Stimulated activated naive B cell treated with anti-CD40 and anti-IgM and Interleukin-4, amounts not matched to agents 10 μg/mL and 1 μg/mL and 100 μg/mL, for 72 hours (primary cell): ENCODE results near the gene STRBP.
"Not testable (repeated sequence)": the region's sequence is repeated elsewhere in the genome, so short reads cannot be mapped to it uniquely, and the experiment has no call there.

Source experiments
- ATAC-seq, 2 donors: fragments of 150-1000 bp; cut with Tn5 transposase; replicated peaks; 2 replicates each; pipeline ENCODE4 v1.10.0; 2021; ENCODE audit warnings: moderate library complexity in 1 of 2
- DNase-seq: peaks from one replicate; pipeline ENCODE4 v3.0.0; 2021
- H3K27ac Mint-ChIP-seq: one replicate; pipeline ENCODE4 v1.8.0; 2022; ENCODE audit warnings: mild to moderate bottlenecking, mixed read lengths
- H3K27me3 Mint-ChIP-seq, 2 donors: one replicate each; pipeline ENCODE4 v1.8.0; 2022; ENCODE audit warnings: mixed read lengths in 2 of 2
- H3K36me3 Mint-ChIP-seq, 2 donors: one replicate each; pipeline ENCODE4 v1.8.0; 2022; ENCODE audit warnings: mixed read lengths in 2 of 2, mild to moderate bottlenecking in 1 of 2
- H3K4me1 Mint-ChIP-seq, 2 donors: one replicate each; pipeline ENCODE4 v1.8.0; 2022; ENCODE audit warnings: mixed read lengths in 2 of 2, mild to moderate bottlenecking in 1 of 2
- H3K4me3 Mint-ChIP-seq, 2 donors: one replicate each; pipeline ENCODE4 v1.8.0; 2022; ENCODE audit warnings: mild to moderate bottlenecking in 2 of 2, mixed read lengths in 2 of 2, moderate library complexity in 1 of 2
- H3K9me3 Mint-ChIP-seq, 2 donors: one replicate each; pipeline ENCODE4 v1.8.0; 2022; ENCODE audit warnings: mixed read lengths in 2 of 2, mild to moderate bottlenecking in 1 of 2

The STRBP gene

DNA sequence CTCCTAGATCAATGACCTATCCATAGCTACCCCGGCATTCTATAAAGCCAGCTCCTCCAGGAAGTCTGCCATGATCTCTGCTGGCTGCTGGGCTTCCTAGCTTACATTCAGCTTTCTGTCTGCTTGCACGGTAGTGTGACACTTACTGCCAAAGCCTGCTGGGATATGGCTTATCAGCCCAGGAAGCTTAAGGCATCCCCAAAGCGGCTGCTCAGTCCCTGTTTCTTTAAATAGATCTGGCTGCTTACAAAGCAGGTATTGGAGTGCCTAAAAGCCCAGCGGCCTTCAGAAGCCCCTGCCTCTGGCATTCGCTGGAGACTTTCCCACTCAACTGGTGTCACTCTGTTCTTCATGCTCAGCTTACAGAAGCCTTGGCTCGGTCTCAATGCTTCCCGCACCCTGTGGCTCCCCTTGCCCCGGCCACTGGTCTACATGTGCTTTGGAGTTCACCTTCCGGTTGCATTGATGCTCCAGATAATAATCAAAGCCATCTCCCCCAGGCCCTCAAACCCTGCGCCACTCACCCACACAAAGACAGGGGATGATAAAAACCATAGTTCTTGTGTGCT lies 31.3 kb upstream of the STRBP start:
- ATAC-seq (no peak), DNase-seq (no peak)
- H3K36me3 Mint-ChIP-seq, result no peaks in the 10 kb centered on the region
- no peaks in the 10 kb centered on the region for H3K9me3 Mint-ChIP-seq
- H3K27ac Mint-ChIP-seq, result no peak overlapping the region
- H3K4me3 Mint-ChIP-seq, result no peak overlapping the region
- H3K27me3 Mint-ChIP-seq, result no peaks in the 10 kb centered on the region
- peaks cover 5 to 9% of the 10 kb centered on the region in 2 donors for H3K4me1 Mint-ChIP-seq

DNA sequence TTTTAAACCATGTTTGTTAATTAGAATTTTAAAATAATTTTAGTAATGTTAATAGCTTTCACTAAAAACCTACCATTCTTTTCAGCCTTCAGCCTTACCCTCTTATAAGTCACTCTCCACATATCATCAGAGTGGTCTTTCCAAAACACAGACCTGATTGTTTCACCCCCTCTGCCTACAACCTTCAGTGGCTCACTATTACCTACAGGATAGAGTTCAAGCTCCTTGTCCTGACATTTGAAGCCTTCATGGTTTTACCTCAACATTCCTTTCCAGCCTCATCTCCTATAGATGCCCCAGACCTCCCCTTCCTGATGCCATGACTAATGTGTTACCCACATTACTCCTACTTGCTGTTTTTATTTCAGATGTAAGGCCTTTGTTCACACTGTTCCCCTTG lies 27.8 kb upstream of the STRBP start:
- H3K4me3 Mint-ChIP-seq, result no peak overlapping the region
- ATAC-seq, result no peak

DNA sequence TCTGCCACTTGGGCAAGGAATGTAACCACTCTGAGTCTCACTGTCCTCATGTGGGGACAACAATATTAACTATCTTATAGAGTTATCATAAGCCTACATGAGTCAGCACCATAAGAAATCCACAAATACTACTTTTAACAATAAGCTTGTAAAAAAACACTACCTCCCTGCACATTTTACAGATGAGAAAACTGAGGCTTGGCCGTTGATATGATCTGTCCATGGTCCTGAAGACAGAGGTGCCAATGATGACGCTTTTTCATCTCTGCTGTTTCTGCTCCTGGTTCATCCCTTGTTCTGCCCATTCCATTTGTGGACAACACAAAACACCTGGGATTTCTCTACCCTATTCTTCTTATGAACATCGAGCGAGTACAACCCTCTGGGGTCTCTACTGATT lies 23.4 kb upstream of the STRBP start:
- ATAC-seq (no peak), DNase-seq (no peak)
- no peak overlapping the region for H3K4me3 Mint-ChIP-seq
- H3K4me1 Mint-ChIP-seq, result peaks cover 7 to 8% of the 10 kb centered on the region in 2 donors
- H3K9me3 Mint-ChIP-seq, result no peaks in the 10 kb centered on the region
- peak overlapping the region; percentile 49 for H3K27ac Mint-ChIP-seq
- no peaks in the 10 kb centered on the region for H3K27me3 Mint-ChIP-seq
- H3K36me3 Mint-ChIP-seq, result no peaks in the 10 kb centered on the region

More for the DNA sequence above, 27.8 kb upstream of the STRBP start:
- no peak overlapping the region for H3K27ac Mint-ChIP-seq
- H3K9me3 Mint-ChIP-seq, result no peaks in the 10 kb centered on the region
- no peaks in the 10 kb centered on the region for H3K36me3 Mint-ChIP-seq
- peaks cover 1 to 4% of the 10 kb centered on the region in 2 donors for H3K4me1 Mint-ChIP-seq
- H3K27me3 Mint-ChIP-seq, result no peaks in the 10 kb centered on the region
- DNase-seq, result no peak

DNA sequence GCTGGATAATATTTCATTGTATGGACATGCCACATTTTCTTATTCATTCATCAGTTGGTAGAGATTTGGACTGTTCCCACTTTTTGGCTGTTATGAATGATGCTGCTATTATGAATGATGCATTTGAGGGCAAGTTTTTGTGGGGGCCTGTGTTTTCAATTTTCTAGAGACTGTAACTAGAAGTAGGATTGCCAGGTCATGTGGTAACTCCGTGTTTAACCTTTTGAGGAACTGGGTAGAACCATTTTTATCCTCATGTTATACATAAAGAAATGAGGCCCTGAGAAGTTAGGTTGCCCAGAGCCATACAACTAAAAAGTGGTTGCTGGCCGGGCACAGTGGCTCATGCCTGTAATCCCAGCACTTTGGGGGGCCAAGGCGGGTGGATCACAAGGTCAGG lies 22.4 kb upstream of the STRBP start:
- H3K4me3 Mint-ChIP-seq, result no peak overlapping the region
- no peaks in the 10 kb centered on the region for H3K36me3 Mint-ChIP-seq
- peaks cover 7 to 8% of the 10 kb centered on the region in 2 donors for H3K4me1 Mint-ChIP-seq
- ATAC-seq, result peak; percentile 71 to 72
- no peak for DNase-seq
- H3K9me3 Mint-ChIP-seq, result no peaks in the 10 kb centered on the region
- H3K27ac Mint-ChIP-seq, result peak overlapping the region; percentile 84
- no peaks in the 10 kb centered on the region for H3K27me3 Mint-ChIP-seq

DNA sequence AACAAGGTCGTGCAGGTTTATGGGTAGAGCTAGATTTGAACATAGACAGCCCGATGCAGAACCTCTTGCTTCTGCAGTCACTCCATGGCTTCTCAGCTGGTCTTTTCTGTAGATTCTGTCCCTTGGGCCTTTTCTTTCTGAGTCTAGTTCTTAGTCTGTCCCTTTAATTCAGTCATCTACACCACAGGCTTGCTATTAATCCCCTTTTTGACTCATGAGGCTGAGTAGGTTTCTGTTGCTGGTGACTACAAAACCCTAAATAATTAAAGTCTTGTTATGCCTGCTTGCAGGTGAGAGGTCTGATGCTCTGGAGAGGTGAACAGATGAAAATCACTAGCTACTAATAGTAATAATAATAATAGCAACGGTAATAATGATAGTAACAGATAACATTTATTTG lies 19.3 kb upstream of the STRBP start:
- ATAC-seq, result peak; percentile 34 to 68
- Mint-ChIP-seq H3K9me3 (no peaks in the 10 kb centered on the region), H3K4me3 (no peak overlapping the region), H3K27me3 (no peaks in the 10 kb centered on the region), H3K4me1 (peaks cover 7 to 8% of the 10 kb centered on the region in 2 donors), H3K27ac (no peak overlapping the region), H3K36me3 (no peaks in the 10 kb centered on the region)
- no peak for DNase-seq

DNA sequence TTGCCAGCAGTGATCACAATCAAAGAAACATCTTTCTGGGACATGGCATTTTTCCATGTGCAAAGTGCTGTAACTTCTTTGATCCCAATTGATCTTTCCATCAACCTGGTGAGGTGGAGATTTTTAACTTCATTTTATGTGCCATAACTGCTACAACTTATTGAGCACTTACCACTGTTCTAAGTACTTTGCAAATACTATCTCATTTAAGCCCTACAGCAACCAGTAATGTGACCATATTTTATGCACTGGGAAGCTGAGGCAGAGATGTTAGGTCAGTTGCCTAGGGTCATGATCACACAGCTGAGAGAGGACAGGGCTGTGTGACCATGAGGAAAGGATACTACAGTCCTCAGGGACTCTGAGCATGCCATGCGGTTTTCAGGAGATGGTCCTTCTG lies 17.9 kb upstream of the STRBP start:
- Mint-ChIP-seq H3K27ac (no peak overlapping the region), H3K4me1 (peaks cover 6 to 8% of the 10 kb centered on the region in 2 donors), H3K9me3 (no peaks in the 10 kb centered on the region), H3K4me3 (no peak overlapping the region), H3K27me3 (no peaks in the 10 kb centered on the region), H3K36me3 (no peaks in the 10 kb centered on the region)
- ATAC-seq, result no peak
- no peak for DNase-seq

DNA sequence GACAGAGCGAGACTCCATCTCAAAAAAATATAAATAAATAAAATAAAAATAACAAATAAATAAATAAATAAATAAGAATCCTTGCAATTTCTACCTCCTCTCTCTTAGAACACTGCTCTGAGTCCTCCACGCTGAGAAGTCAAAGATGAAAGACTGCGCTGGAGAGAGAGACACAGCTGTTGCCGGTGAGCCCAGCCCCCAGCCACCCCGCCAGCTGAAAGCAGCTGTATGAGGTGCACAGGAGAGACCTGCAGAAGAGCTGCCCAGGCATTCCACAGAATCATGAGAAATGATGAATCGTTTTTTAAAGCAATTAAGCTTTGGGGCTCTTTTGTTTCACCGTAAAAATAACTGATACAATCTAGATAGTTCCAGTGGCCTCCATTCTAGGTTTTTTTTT lies 16.3 kb upstream of the STRBP start:
- Mint-ChIP-seq H3K36me3 (no peaks in the 10 kb centered on the region), H3K27me3 (no peaks in the 10 kb centered on the region), H3K4me1 (peaks cover 0 to 1% of the 10 kb centered on the region in 2 donors), H3K9me3 (no peaks in the 10 kb centered on the region), H3K4me3 (no peak overlapping the region), H3K27ac (no peak overlapping the region)
- ATAC-seq, result no peak
- no peak for DNase-seq

DNA sequence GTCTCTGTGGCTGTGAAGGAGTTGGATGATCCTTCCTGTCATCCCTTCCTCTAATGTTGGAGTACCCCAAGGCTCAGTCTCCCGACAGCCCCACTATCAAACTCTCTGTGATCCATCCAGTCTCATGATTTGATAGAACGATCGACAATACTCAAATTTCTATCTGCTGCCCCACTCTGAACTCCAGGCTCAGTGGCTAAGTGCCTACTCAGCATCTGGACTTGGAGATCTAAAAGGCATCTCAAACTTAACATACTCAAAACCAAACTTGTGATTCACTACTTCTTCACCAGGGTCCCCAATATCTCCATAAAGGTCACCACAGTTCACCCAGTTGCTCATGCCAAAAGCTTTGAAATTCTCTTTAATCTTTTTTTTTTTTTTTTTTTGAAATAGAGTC lies 15.1 kb upstream of the STRBP start:
- Mint-ChIP-seq H3K27ac (no peak overlapping the region), H3K27me3 (no peaks in the 10 kb centered on the region), H3K4me3 (no peak overlapping the region), H3K36me3 (no peaks in the 10 kb centered on the region), H3K4me1 (peaks cover 0 to 1% of the 10 kb centered on the region in 2 donors), H3K9me3 (peaks cover 4 to 5% of the 10 kb centered on the region in 2 donors)
- DNase-seq (no peak), ATAC-seq (no peak)

DNA sequence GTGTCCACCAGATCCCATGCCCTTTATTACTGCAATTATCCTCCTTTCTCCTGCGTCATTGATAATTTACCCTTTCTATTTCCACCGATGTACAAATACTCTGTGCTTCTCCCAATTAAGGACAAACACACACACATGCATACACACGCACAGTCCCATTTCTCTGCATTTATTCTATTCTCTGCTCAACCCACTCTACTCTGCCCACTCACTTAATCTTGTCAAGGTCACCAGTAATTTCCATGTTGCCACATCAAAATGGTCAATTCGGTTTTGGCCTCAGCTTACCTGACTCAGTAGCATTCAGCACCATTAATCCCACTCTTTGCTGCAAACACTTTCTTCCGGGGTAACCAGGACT lies 14.6 kb upstream of the STRBP start:
- Mint-ChIP-seq H3K27ac (no peak overlapping the region), H3K27me3 (no peaks in the 10 kb centered on the region), H3K36me3 (no peaks in the 10 kb centered on the region), H3K9me3 (peaks cover 4 to 5% of the 10 kb centered on the region in 2 donors), H3K4me3 (no peak overlapping the region), H3K4me1 (peaks cover 0 to 1% of the 10 kb centered on the region in 2 donors)
- no peak for DNase-seq
- ATAC-seq, result no peak

DNA sequence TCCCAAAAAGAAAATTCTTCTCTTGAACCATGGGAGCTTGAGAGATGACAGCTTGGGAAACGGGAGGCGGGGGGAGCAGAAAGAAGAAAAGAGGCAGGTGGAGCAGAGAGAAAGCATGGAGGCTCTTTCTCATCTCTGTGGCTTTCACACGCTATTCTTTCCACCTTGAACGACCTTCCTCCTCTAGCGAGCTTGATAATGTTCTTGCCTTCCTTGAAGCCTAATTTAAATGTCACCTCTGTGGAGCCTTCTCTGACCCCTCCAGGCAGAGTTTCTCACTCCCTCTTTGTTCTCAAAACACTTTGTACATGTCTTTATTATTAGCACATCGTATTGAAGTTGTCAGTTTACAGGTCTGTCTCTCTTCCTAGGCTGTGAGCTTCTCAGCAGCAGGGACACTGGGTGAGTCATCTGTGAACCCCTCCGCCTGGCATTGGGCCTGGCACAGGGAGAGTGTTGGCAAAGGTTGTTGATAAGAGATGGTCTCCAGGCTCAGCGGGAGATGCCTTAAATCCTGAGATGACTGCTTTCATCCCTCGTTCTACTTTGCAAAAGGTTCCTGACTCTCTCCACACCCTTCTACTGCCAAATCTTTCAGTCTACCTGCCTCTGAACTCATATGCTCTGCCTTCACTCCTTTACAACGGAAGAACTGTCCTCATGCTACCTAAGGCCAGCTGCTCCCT lies 14.1 kb upstream of the STRBP start:
- Mint-ChIP-seq H3K27ac (no peak overlapping the region), H3K9me3 (peaks cover 4 to 5% of the 10 kb centered on the region in 2 donors)
- peak in 1 of 2 donors; percentile 6 for ATAC-seq

DNA sequence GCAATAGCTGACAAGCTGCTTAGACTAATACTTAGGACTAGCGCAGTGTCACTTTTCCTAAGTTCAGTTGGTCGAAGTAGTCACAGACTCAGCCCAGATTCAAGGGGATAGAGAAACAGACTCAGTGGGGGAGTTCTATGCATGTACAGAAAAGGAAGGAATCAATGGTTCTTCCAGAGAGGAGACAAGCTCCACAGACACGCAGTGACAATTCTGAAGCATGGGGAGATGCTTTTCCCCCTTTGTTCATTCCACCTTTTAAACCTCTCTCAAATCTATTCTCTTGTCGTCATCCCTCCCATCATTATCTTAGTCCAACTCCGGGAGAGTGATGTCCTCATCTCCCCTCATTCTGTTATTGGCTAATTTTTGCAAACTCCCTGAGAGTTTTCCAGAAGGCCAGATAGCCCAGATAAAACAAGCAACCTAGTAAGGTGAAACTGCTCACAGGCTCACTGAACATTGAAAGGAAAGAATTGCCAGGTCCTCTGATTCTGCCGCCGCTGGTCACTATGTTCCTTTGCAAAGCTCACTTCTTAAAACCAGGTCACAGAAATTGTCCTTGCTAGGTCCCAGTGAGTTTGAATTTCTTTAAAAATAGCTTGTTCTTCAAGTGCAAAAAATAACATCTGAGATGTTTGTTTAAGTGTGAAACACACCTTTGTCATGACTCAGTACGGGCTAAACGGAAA lies 13.4 kb upstream of the STRBP start:
- DNase-seq (no peak), ATAC-seq (no peak)
- Mint-ChIP-seq H3K27me3 (no peaks in the 10 kb centered on the region), H3K4me1 (peaks cover 0 to 1% of the 10 kb centered on the region in 2 donors), H3K36me3 (no peaks in the 10 kb centered on the region), H3K4me3 (no peak overlapping the region), H3K9me3 (peaks cover 4 to 5% of the 10 kb centered on the region in 2 donors), H3K27ac (no peak overlapping the region)

More for the DNA sequence above, 14.1 kb upstream of the STRBP start:
- H3K4me3 Mint-ChIP-seq, result no peak overlapping the region
- no peaks in the 10 kb centered on the region for H3K36me3 Mint-ChIP-seq
- peaks cover 0 to 1% of the 10 kb centered on the region in 2 donors for H3K4me1 Mint-ChIP-seq
- no peak for DNase-seq
- H3K27me3 Mint-ChIP-seq, result no peaks in the 10 kb centered on the region

DNA sequence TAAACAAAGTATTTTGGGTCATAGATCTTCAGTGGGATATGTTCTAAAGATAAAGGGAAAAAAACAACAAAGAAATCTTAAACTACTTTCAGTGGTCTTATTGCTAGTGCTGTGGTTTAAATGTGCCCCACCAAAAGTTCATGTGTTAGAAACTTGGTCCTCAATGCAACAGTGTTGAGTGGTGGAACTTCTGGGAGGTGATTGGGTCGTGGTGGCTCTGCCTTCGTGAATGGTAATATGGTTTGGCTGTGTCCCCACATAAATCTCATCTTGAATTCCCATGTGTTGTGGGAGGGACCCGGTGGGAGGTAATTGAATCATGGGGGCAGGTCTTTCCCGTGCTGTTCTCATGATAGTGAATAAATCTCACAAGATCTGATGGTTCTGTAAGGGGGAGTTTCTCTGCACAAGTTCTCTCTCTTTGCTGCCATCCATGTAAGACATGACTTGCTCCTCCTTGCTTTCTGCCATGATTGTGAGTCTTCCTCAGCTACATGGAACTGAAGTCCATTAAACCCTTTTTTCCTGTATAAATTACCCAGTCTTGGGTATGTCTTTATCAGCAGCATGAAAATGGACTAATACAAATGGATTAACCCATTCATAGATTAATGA lies 10.6 kb upstream of the STRBP start:
- H3K27ac Mint-ChIP-seq, H3K4me3 Mint-ChIP-seq, H3K9me3 Mint-ChIP-seq, H3K27me3 Mint-ChIP-seq, DNase-seq, H3K36me3 Mint-ChIP-seq, H3K4me1 Mint-ChIP-seq, ATAC-seq: not testable (repeated sequence)

DNA sequence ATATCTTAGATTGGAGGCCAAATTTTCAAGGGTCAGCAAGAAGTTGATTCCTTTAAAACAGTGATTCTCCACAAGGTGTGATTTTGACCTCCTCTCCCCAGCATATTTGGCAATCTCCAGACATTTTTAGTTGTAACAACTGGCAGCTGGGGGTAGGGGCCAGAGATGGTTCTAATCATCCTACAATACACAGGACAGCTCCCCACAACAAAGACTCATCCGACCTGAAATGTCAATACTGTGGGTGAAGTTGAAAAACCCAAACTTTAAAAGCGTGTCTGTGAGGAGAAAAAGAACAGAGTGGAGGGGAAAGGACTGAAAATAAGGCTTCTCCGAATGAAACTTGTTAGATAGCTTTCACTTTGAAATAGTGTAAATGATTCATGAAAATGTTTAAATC lies 10.0 kb upstream of the STRBP start:
- Mint-ChIP-seq H3K36me3 (no peaks in the 10 kb centered on the region), H3K27ac (no peak overlapping the region), H3K27me3 (no peaks in the 10 kb centered on the region), H3K4me1 (peaks cover 7% of the 10 kb centered on the region in 2 donors), H3K4me3 (no peak overlapping the region), H3K9me3 (peaks cover 4 to 5% of the 10 kb centered on the region in 2 donors)
- DNase-seq (no peak), ATAC-seq (no peak)

DNA sequence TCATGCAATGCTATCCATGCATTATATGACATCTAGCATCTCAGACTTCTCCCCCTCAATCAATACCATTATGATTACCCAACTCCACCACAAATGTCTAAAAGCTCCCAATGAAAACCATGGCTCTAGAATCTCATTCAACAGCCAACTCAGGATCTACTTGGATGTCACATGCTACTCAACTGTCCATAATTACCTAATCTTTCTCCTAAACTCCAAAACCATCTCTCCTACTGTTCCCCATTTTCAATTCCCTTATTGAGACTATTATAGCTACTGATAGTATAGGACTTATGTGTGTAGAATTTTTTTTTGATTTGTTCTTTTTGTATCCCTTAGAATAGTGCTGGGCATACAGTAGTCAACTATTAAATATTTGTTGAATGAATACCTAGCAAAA lies 8.2 kb upstream of the STRBP start:
- no peak overlapping the region for H3K4me3 Mint-ChIP-seq
- ATAC-seq (no peak), DNase-seq (no peak)
- H3K4me1 Mint-ChIP-seq, result peaks cover 7% of the 10 kb centered on the region in 2 donors
- peaks cover 4 to 5% of the 10 kb centered on the region in 2 donors for H3K9me3 Mint-ChIP-seq
- no peaks in the 10 kb centered on the region for H3K27me3 Mint-ChIP-seq
- H3K27ac Mint-ChIP-seq, result no peak overlapping the region
- no peaks in the 10 kb centered on the region for H3K36me3 Mint-ChIP-seq

DNA sequence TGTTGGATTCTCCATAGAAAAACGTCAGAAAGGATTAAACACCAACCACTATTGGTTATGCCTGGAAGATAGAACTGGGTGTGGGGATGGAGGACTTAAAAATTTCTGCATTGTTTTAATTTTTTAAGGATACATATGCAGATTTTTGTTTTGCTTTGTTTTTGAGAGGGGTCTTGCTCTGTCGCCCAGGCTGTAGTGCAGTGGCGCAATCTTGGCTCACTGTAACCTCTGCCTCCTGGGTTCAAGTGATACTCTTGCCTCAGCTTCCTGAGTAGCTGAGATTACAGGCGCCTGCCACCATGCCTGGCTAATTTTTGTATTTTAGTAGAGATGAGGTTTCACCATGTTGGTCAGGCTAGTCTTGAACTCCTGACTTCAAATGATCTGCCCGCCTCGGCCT lies 2.7 kb upstream of the STRBP start:
- not testable (repeated sequence) for DNase-seq, H3K27me3 Mint-ChIP-seq, H3K36me3 Mint-ChIP-seq, H3K4me3 Mint-ChIP-seq, H3K27ac Mint-ChIP-seq, H3K9me3 Mint-ChIP-seq, ATAC-seq
- H3K4me1 Mint-ChIP-seq, result peaks cover 26 to 35% of the 10 kb centered on the region in 2 donors
